GM18951 (cell line): ENCODE results near the gene PARP15.

Source experiments
- POLR2A ChIP-seq: IDR thresholded peaks from 4 replicates; pipeline ENCODE4 v1.6.1; 2011; ENCODE audit warnings: mild to moderate bottlenecking; ENCODE audit not compliant: insufficient read length, insufficient read depth; ENCODE audit errors: extremely low read depth
- in situ Hi-C: fragments of 300-500 bp; cut with MboI; formaldehyde crosslinking; loops from one replicate; pipeline ENCODE4 v1.12.0; 2022; ENCODE audit warnings: low sequenced_read_pairs, mixed read lengths, inconsistent platforms; ENCODE audit not compliant: unreplicated experiment

PARP15 gene

GRCh38 chr3:122612696-122613095, 35.2 kb downstream of the PARP15 start:
- TF ChIP-seq POLR2A, result no peak
- in situ Hi-C loops, result no loop called here

- no peak for TF ChIP-seq POLR2A
Measured at GRCh38 chr3:122615303-122615702, 37.9 kb downstream of the PARP15 start.

GRCh38 chr3:122618614-122619013, 41.2 kb downstream of the PARP15 start:
- in situ Hi-C loops, result no loop called here
- TF ChIP-seq POLR2A, result no peak

More at GRCh38 chr3:122615303-122615702, 37.9 kb downstream of the PARP15 start:
- in situ Hi-C loops, result no loop called here

GRCh38 chr3:122619040-122619439, 41.6 kb downstream of the PARP15 start:
- in situ Hi-C loops, result no loop called here
- no peak for TF ChIP-seq POLR2A

DNA sequence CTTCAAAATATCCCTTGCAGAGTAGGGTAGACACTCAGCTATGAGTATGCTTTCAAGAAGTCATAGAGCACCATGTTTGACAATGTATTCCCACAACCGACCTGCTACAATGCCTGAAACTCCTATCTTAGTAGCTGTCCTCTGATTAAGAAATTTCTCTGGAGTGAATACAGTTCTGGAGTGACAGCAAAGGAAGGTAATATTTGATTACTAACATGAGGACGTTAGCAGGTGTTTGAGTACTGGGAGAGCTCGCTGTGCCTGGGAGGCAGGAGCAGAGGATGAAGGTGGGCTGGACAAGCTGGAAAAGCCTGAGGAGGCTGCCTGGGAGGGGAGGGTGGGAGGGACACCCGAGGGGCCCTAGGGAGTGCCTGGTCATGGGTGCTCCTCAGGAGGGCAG, 42.9 kb downstream of the PARP15 start:
- TF ChIP-seq POLR2A, result no peak
- in situ Hi-C loops, result no loop called here

GRCh38 chr3:122621112-122621511, 43.7 kb downstream of the PARP15 start:
- in situ Hi-C loops, result no loop called here
- TF ChIP-seq POLR2A, result no peak

GRCh38 chr3:122623031-122623829, 45.8 kb downstream of the PARP15 start:
- in situ Hi-C loops, result no loop called here
- TF ChIP-seq POLR2A, result no peak

- in situ Hi-C loops, result no loop called here
- no peak for TF ChIP-seq POLR2A
Measured at GRCh38 chr3:122626515-122627180, 49.2 kb downstream of the PARP15 start.

DNA sequence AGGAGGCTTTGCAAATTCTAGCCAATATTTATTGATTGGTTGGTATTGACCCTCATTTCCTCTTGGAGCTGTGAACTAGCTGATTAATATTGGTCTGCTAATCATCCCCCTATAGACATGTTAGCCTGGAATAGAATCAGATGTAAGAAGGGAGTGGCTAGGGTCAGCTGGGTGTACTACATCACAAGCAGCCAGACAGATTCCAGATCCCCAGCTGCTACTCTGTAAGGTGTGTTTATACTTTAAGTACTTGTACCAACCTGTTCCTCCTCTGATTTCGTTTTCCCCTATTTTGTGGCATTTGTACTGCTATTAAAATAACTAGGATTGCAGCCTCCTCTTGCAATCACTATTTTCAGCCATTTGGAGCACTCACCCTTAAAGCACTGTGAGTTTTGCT, 49.9 kb downstream of the PARP15 start:
- in situ Hi-C loops, result no loop called here

GRCh38 chr3:122628567-122628966, 51.1 kb downstream of the PARP15 start:
- in situ Hi-C loops, result no loop called here
- no peak for TF ChIP-seq POLR2A

More for the DNA sequence above, 49.9 kb downstream of the PARP15 start:
- TF ChIP-seq POLR2A, result no peak

DNA sequence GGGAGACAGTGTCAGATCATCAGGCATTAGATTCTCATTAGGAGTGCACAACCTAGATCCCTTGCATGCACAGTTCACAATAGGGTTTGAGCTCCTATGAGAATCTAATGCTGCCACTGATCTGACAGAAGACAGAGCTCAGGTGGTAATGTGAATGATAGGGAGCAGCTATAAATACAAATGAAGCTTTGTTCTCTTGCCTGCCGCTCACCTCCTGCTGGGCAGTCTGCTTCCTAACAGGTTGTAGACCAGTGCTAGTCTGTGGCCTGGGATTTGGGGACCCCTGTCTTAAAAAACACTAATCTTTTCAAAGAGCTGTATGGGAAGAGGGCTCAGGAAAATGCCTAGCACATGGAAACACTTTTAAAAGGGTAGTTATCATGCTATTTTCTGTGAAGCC, 52.3 kb downstream of the PARP15 start:
- TF ChIP-seq POLR2A, result no peak
- in situ Hi-C loops, result no loop called here

DNA sequence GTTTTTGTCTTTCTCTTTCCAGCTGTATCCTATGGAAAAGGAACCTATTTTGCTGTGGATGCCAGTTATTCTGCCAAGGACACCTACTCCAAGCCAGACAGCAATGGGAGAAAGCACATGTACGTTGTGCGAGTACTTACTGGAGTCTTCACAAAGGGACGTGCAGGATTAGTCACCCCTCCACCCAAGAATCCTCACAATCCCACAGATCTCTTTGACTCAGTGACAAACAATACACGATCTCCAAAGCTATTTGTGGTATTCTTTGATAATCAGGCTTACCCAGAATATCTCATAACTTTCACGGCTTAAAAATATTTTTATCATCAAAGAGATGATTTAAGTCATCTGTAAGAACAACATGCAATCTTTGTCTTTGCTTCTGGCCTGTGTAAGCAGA, 58.3 kb downstream of the PARP15 start:
- in situ Hi-C loops, result no loop called here

DNA sequence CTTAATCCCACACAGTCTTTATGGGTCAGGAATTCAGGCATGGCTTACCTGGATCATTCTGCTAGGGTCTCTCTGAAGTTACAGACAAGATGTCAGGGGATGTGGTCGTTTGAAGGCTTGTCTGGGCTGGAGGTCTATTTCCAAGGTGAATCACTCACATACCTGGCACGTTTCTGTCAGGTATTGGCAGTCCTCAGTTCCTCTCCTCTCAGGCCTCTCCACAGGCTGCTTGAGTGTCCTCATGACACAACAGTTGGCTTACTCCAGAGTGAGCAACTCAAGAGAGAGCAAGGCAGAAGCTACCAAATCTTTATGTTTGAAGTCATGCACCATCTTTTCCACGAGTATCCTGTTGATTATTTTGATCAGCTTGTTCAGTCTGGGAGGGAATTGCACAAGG, 59.2 kb downstream of the PARP15 start:
- no peak for TF ChIP-seq POLR2A
- in situ Hi-C loops, result no loop called here

More for the DNA sequence above, 58.3 kb downstream of the PARP15 start:
- TF ChIP-seq POLR2A, result no peak

GRCh38 chr3:122640437-122640999, 63.1 kb downstream of the PARP15 start:
- no peak for TF ChIP-seq POLR2A
- in situ Hi-C loops, result no loop called here
